Stimulated activated naive CD4-positive, alpha-beta T cell (primary cell): ENCODE results near the gene GRB7.
"Not testable (repeated sequence)": the region's sequence is repeated elsewhere in the genome, so short reads cannot be mapped to it uniquely, and the experiment has no call there.

ENCODE experiments used
- DNase-seq, 6 experiments: peaks; one replicate each; lab custom pipeline; 2025; lab: John Stamatoyannopoulos, UW

The GRB7 gene

DNA sequence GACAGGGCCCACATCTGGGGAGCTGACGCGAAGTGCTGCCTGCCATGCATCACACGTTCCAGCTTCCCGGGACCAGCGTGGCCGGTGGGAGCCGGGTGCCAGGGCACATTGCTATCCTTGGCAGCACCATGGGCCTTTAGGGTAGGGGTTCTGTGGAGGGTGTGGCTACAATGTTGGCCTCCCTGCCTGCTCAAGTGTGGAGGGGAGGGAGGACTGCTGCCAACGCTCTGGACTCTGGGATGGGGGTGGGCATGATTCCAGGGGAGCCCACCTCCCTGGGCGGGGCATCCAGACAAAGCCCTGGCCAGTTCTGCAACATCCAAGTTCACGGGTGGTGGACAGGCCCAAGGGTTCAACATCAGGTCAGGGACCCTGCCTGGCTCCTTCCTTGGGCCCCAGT, 13.9 kb downstream of the GRB7 start:
- DNase-seq, result no peak

DNA sequence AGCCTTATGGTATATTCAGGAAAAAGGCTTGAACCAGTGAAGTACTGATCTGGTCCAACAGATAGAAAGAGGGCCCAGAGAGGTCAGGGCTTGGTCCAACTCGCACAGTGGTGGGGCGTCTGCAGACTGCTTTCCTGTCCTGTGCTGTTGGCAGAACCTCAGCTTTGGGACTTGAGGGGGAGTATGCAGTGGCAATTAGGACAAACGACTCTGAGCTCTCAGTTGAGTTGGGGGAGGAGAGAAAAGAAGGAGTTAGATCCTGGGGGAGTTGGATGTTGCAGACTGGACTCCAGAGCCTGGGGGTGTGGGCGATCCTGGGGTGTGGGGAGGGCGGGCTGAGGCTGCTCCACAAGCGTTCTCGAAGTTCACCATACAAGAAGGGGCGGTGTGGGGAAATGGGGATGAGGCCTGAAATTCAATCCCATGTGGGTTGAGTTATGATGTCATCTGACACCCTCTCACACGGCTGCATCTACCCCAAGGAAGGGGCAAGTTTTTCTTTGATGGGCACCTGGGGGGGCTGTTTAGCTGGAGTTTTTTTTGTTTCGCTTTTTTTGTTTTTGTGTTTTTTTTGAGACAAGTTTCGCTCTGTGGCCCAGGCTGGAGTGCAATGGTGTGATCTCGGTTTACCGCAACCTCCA, 14.6 kb downstream of the GRB7 start:
- no peak for DNase-seq

DNA sequence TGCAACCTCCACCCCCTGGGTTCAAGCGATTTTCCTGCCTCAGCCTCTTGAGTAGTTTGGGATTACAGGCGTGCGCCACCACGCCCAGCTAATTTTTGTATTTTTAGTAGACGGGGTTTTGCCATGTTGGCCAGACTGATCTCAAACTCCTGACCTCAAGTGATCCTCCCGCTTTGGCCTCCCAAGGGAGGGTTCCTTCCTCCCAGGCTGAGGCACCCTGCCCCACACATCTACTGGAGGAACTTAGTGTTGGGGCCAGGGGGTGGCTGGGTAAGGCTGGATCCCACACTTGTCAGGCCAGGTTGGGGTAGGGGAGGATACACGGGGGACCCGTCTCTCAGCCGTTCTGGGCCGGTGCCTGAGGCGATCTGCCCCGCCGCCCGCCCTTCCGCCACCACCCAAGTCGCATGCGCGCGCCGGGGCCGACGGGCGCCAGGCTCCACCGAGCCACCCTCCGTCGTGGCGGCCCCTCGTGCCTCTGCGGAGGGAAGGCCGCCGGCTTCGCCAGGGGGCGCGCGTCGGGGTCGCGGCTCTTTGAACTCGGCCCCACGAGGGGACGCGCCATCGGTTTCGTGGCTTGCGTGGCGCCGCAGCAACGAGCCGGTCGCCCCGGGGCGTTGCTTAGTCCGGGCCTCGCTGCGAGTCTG, 15.9 kb downstream of the GRB7 start:
- DNase-seq, result peak in 2 of 6 experiments; percentile 73 to 75

DNA sequence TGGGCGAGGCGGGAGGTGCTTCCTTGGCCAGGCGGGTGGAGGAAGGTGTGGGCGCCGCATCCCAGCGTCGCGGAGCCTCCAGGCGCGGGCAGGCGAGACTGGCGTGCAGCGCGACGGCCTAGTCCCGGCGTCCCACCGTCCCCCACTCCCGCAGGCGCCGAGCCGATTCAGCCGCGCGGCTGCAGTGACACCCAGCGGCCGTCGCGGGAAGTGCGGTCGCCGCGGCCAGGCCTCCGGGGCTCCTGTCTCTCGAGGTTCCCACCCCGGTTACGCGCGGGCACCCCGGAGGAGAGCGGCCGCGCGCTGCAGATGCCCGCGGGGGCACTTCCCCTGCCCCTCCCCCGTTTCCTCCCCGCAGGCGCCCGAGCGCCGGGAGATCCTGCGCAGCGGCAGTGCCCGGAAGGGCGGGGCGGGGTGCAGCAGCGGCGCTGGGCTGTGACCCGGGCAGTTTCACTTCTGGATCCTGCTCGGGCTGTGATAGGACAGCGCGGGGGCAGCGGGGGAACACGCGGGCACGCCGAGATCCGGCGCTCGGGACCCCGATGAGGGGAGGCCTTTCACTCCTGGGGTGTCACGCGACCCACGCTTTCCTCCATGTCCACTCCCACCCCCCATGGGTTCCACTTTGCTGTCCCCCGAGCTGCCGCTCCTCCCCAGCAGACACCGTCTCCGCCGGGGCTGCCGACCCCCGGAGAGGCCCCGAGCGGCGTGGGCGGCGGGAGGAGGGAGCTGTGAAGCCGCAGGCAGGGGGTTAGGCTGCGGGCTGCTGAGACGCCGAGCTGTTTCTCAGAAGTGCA, 16.6 kb downstream of the GRB7 start:
- peak; percentile 90 to 99 (median 96) for DNase-seq

DNA sequence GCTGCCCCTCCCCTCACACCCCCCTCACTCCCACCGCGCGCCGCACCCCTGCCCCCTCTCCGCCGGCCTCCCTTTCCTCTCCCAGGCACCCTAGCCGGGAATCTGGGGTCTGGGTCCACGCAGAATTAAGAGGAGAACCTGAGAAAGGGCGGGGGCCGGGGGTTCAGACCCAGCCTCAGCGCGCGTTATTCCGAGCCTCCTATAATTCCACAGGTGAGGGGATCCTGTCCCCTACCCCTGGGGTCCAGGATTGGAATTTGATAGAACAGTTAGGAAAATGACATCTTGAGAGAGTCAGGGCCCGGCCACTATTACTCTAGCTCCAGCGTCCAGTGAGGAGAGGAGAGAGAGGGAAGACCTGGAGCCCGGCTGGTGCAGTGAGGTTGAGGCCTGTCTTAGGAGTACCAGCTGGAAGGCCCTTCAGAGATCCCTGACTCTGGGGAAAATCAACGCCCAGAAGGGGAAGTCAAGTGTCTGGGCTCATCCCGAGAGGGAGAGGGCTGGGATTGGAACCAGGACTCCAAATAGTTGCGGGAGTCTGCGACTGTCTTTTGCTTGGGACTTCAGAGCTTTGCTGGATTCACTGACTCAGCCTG, 17.3 kb downstream of the GRB7 start:
- DNase-seq, result peak in 1 of 6 experiments; percentile 46

DNA sequence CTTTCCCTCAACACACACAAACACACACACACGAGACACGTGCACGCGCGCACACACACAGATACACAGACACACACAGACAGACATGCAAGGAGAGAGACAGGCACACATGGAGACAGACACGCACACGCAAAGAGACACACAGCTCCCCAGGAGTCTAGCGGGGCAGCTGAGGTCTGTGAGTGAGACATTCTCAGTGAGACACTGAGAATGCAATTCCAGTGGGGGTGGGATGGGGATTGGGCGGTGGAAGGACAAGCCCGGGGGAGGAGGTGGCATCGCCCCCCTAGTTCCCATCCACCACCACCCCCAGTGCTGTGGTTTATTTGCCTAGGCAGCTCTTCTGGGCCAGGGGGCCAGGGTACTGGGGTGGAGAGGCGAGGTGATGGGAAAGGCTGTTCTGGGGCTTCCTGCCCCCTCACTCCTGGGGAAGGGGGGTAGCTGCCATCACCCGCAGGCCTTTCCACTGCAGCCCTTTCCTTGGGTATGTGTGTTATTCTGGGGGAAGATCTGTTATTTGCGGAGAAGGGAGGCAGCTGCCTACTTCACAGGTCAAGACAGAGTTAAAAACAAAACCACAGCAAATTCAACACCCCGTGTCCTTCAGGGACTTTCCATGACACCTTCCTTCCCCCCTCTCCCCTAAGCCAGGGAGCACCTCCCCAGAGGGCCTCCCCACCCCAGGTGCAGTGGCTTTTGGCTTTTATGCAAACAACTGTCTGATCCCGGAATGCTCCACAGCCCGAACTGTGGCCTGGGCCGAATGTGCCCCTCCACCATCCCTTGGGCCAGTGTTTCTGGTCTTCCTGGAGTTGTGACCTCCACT, 18.0 kb downstream of the GRB7 start:
- peak; percentile 37 to 53 (median 50) for DNase-seq

DNA sequence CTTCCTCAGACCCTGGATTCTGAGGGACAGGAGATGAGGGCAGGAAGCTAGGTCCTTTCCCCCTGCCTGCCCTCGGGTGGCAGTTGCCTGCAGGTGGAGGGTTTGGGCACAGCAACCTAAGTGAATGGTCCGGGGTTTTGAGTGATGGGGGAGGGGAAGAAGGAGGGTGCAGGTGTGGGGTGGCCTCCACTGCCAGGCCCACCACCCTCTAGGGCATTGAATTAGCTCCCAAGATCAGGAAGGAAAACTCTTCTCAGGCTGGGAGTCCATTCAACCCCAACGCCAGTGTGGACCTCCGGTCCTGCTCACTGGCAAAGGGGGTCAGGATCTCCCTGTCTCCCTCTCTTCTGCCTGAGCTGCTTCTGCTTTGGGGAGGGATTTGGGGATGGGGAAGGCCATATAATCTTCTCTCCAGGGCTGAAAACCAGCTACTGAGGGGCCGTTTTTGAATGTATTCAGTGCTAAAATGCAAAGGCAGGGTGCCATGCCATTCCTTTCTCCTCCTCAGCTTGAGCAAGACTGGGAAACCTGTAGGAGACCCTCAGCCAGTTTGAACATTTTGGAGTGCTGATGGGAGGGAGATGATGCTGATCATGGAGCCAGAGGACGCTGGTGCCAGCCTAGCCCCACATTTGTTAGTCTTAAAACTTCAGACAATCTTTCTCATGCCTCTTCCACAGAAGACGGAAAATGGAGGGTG, 18.8 kb downstream of the GRB7 start:
- peak in 1 of 6 experiments; percentile 47 for DNase-seq

DNA sequence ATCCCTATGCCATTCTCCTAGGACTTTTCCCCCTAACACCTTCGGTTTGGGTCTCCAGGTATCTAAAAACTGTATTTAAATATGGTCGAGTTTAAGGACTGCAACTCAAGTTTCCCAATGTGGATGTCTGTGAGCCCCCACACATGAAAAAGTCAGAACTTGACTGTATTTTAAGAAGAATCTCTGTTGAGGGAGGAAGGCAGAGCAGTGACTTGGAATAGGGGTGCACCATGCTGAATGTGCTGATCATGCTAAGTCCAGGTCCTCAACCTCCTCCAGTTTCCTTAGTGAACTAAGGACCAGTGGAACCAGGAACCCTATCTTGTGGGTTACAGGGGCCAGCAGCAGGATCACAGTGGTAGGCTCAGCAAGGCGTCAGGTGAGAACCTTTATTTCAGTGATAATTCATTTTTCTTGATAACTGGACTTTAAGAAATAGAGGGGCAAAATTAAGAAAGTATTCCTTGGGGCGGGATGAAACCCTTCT, 19.5 kb downstream of the GRB7 start:
- DNase-seq, result no peak

DNA sequence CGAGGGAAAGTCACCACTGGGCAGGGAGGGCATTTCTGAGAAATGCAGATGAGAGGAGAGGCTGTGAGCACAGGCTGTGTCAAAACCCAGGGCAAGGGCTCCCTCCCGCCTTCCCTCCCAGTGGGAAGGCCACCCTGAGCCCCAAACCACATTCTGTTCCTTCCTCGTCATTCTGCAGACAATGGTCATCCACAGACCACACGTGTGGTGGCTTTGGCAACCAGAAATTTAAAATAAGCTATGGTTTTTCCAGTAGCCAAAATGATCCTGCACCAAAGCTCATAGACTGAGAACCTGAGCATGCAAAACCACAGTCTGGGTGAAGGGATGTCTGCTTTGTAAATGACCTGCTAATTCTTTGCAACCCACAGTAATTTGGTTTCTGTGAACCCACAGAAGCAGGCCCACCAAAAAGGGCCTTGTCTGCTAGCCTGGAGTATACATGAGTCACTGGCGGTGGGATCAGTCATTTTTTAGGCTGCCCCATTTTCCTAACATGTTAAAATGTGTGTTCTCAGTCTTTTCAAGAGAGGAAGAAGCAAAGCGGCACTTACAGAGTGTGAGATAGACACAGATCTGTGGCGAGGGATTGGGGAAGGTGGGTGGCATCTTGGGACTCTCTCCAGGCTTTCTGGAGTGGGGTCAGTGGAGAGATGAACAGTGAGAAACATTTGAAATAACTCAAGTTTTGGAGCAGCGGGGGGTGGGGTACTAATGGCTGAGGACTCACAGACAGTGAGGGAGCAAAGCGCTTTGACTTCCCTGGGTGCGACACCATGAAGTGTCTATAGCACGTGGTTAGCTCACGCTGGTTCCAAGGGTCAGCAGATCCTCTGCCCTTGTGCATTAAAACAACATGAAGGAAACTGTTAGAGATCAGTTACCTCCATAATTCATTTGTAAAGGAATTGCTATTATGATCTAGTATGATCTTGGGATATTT, 20.5 kb downstream of the GRB7 start:
- peak in 3 of 6 experiments; percentile 87 to 93 (median 93) for DNase-seq

DNA sequence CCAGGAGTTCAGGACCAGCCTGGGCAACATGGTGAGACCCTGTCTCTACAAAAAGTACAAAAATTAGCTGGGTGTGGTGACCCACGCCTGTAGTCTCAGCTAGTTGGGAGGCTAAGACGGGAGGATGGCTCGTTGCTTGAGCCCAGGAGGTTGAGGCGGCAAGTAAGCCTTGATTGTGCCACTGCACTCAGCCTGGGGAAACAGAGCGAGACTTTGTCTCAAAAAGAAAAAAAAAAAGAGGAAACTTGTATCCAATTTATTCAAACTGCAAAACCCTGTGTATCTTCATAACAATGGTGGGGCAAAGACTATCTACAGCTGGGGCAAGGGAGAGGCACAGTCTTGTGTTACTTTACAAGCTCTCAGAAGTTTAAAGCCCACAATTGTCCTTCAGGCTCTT, 21.5 kb downstream of the GRB7 start:
- DNase-seq, result no peak

DNA sequence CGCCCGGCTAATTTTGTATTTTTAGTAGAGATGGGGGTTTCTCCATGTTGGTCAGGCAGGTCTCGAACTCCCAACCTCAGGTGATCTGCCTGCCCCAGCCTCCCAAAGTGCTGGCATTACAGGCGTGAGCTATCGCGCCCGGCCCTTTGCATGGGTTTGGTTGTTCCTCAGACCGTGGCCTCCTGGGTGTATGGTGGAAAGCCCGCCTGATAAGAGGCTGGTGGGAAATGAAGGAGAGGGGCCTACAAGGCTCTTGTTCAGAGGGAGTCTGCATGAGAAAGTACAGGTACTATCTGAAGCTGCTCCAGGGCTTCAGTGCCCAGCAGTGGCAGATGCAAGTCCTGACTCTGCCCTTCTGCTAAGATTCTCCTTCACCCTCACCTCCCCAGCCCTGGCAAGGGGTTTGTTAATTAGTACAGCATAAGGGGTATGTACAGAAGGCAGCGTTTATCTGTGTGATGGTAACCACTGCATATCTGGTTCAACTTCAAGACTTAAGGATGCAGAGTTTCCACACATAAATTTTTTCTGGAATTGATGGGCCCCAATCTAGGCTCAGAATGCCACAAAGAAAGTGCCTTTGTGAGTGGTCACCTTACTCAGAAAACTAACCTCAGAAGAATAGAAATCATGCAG, 24.2 kb downstream of the GRB7 start:
- no peak for DNase-seq

DNA sequence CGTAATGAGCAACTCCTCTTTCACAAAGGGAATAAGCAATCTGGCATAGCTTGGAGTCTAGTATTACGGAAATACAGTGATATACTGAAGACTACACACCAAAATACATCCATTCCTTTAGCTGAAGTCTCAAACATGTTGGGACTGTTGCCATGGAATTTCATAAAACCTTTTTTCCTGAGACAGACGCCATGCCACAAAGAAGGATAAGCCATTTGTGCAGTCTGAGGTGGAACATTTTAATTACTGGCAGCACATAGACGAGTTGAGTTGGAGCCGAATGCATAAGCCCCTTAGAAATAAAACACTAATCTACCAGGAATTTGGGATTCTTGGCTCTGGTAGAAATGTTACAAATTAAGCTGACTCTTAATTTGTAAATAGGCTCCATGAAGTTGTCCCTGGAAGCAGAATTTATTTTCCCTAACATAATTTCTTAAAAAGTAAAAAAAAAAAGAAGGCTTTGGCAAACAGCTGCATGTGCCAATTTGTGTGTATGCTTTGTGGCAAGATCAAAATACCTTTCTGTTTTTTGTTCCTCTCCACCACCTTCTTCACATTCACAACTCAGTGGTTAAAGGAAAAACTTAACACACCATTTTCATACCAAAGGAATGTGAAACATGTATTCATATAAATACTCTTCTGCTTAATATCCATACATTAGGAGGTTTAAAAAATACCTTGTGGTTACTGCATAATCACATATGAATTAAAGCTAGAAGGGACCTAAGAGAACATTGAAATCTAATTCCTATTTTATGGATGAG, 25.5 kb downstream of the GRB7 start:
- no peak for DNase-seq

DNA sequence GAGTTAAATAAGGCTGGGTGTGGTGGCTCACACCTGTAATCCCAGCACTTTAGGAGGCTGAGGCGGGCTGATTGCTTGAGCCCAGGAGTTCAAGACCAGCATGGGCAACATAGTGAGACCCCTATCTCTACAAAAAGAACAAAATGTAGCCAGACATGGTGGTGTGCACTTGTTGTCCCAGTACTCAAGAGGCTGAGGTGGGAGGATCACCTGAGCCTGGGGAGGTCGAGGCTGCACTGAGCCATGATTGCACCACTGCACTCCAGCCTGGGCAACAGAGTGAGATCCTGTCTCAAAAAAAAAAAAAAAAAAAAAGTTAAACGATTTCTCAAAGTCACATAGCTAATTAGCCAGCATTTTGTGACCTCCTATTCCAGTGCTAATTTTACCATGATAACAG, 26.4 kb downstream of the GRB7 start:
- DNase-seq, result not testable (repeated sequence)

DNA sequence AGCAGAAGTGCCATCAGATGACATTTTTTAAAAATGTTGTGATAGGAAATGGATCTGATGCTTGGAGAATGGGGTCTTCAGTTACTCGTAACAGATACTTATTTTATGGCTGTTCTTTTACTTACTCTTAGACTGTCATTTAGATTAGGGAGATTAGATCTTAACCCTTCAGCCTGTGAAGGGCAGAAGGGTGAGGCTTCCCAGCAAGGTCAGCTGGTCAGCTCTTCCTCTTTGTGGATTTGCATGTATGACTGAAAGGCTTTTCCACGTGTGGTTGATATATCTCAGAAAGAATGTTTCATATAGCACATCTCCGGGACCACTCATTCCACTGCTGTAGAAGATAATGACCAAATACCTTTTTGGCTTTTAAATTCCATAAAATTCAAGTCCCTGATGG, 27.4 kb downstream of the GRB7 start:
- DNase-seq, result no peak

DNA sequence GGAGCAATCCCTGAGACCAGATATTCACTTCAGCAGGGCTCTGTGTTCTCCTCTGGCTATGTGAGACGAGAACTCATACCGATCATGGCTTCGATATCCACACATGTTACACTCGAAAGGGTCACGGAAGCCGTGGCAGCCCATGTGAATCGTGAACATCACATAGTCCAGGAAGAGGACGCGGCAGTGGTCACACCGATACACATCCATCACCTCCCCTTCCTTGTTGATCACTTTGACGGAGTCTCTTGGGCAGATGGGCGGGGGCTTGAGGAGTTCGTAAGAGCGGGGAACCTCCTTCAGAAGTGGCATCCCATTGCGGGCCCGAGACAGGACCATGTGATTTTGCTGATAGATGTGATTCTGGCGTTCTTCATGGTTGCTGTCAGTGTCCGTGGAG, 28.0 kb downstream of the GRB7 start:
- no peak for DNase-seq

DNA sequence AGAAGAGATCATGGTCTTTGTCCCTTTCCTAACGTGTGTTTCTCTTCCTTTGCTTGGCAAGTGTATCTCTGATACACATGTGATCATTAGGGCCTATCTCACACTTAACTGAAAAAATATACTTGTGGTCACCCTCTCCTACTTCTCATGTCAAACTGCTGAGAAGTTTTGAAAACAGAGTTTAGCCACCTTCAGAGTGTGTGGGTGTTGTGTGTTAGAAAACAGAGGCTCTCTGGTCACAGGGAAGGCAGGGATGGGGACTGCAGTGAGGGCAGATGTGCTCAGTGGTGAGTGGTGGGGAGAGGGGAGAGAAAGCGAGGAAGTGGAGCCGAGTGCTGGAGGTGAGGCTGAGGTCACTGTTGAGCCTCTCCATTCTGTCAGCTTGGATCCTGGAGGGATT, 29.4 kb downstream of the GRB7 start:
- no peak for DNase-seq

DNA sequence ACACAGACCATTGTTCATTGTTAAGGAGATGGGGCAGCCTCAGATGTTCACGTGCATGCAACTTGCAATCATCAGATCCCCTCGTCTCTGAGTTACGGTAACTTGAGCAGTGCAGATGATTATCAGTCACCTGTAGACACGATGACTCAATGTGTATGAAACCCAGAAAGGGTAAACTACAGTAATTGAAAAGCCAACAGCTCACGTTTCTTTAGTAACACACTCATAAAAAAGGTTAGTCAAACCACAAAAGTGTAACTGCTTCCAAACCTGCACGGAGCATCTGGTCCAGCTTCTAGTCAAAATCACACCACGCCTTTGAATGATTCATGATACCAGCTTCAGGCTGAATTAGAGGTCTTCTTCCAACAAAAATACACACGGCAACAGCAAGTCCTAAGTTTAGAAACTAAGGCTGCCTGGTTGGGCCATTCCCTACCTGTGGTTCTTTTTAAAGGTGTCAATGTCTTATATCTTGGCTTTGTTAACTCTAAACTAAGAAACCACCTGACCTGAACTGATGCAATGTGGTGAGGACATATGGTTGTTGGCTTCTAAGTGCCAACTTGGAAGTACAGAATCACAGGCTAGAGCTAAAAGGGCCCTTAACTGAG, 32.3 kb downstream of the GRB7 start:
- DNase-seq, result peak in 4 of 6 experiments; percentile 41 to 70 (median 50)

DNA sequence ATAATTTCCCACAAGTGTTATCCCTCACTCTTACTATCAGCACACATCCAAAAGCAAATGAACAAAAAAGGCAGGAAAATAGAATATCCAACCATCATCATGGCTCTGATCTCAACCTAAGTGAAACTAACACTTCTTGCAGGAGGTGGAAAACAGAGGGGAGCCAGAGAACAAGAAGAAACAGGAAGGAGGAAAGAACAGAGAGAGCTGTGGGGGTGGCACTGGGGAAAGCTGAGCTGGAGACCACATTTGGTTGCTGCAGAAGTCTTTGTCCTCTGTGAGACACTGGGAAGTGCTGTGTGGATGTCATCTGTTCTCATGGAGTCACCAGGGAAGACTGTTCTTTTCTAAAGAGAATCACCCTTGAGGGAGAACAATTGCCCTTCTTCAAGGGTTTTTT, 34.7 kb downstream of the GRB7 start:
- no peak for DNase-seq
